H9 (cell line): ENCODE data around the gene MOV10L1. TPM values are rescaled to one million over a fixed set of nuclear protein-coding genes. Genes with fewer than 3 reads are reported as not detected.

ENCODE experiments used
- DNase-seq: peaks from one replicate; pipeline ENCODE4 v3.0.0-alpha.2; 2017
- H2AFZ ChIP-seq: one replicate; pipeline ENCODE4 v1.6.1; 2013; ENCODE audit warnings: mild to moderate bottlenecking, low read length, control low read depth, moderate library complexity
- H2AK5ac ChIP-seq: 2 replicates; pipeline ENCODE4 v1.6.1; 2013; ENCODE audit warnings: low read length, control low read depth, mixed read lengths; ENCODE audit not compliant: insufficient read length
- H2BK120ac ChIP-seq: one replicate; pipeline ENCODE4 v1.6.1; 2013; ENCODE audit warnings: low read depth, mild to moderate bottlenecking, low read length, control low read depth, inconsistent platforms; ENCODE audit not compliant: poor library complexity, severe bottlenecking
- H2BK12ac ChIP-seq: 2 replicates; pipeline ENCODE4 v1.6.1; 2013; ENCODE audit warnings: low read length, control low read depth, mixed read lengths, low read depth; ENCODE audit not compliant: insufficient read length
- H2BK15ac ChIP-seq: 2 replicates; pipeline ENCODE4 v1.6.1; 2013; ENCODE audit warnings: low read depth, low read length, control low read depth
- H2BK20ac ChIP-seq: one replicate; pipeline ENCODE4 v1.6.1; 2013; ENCODE audit warnings: low read depth, mild to moderate bottlenecking, low read length, control low read depth, inconsistent platforms; ENCODE audit not compliant: poor library complexity, severe bottlenecking
- H2BK5ac ChIP-seq: 2 replicates; pipeline ENCODE4 v1.6.1; 2013; ENCODE audit warnings: low read length, control low read depth, mixed read lengths; ENCODE audit not compliant: insufficient read length
- H3K14ac ChIP-seq: 2 replicates; pipeline ENCODE4 v1.6.1; 2013; ENCODE audit warnings: low read length, control low read depth; ENCODE audit not compliant: insufficient read depth
- H3K18ac ChIP-seq: 2 replicates; pipeline ENCODE4 v1.6.1; 2013; ENCODE audit warnings: low read depth, mild to moderate bottlenecking, mixed read lengths, low read length, control low read depth; ENCODE audit not compliant: insufficient read length
- H3K23ac ChIP-seq: 2 replicates; pipeline ENCODE4 v1.6.1; 2013; ENCODE audit warnings: low read length, control low read depth, mixed read lengths, low read depth; ENCODE audit not compliant: insufficient read length
- H3K23me2 ChIP-seq: 2 replicates; pipeline ENCODE4 v1.6.1; 2013; ENCODE audit warnings: low read depth, mild to moderate bottlenecking, mixed read lengths, low read length, control low read depth; ENCODE audit not compliant: insufficient read length, poor library complexity, severe bottlenecking
- H3K27ac ChIP-seq: 2 replicates; pipeline ENCODE4 v1.5.1; 2013; ENCODE audit warnings: low read length, control low read depth, mixed read lengths, low read depth; ENCODE audit not compliant: insufficient read length
- H3K27me3 ChIP-seq: 2 replicates; pipeline ENCODE4 v1.6.1; 2013; ENCODE audit warnings: low read length, control low read depth, inconsistent platforms; ENCODE audit not compliant: insufficient read depth
- H3K4ac ChIP-seq: 2 replicates; pipeline ENCODE4 v1.6.1; 2013; ENCODE audit warnings: low read depth, mild to moderate bottlenecking, control low read depth, inconsistent platforms, low read length, moderate library complexity
- H3K4me1 ChIP-seq: 2 replicates; pipeline ENCODE4 v1.6.1; 2013; ENCODE audit warnings: low read length, control low read depth, inconsistent platforms; ENCODE audit not compliant: insufficient read depth
- H3K4me2 ChIP-seq: 2 replicates; pipeline ENCODE4 v1.6.1; 2013; ENCODE audit warnings: low read length, control low read depth, mixed read lengths; ENCODE audit not compliant: insufficient read length, insufficient read depth
- H3K56ac ChIP-seq: 2 replicates; pipeline ENCODE4 v1.6.1; 2013; ENCODE audit warnings: low read depth, mild to moderate bottlenecking, mixed read lengths, low read length, control low read depth; ENCODE audit not compliant: insufficient read length
- H3K79me1 ChIP-seq: 2 replicates; pipeline ENCODE4 v1.6.1; 2013; ENCODE audit warnings: low read depth, mild to moderate bottlenecking, moderate library complexity, low read length, control low read depth, inconsistent platforms; ENCODE audit not compliant: insufficient read depth, poor library complexity, severe bottlenecking
- H3K79me2 ChIP-seq: 2 replicates; pipeline ENCODE4 v1.6.1; 2013; ENCODE audit warnings: low read length, control low read depth, inconsistent platforms; ENCODE audit not compliant: insufficient read depth
- H3K9ac ChIP-seq: 2 replicates; pipeline ENCODE4 v1.6.1; 2013; ENCODE audit warnings: low read length, control low read depth, mixed read lengths; ENCODE audit not compliant: insufficient read length; ENCODE audit errors: extremely low read depth
- H3K9me3 ChIP-seq: one replicate; pipeline ENCODE4 v1.6.1; 2013; ENCODE audit warnings: low read depth, low read length, inconsistent platforms; ENCODE audit not compliant: control insufficient read depth
- H3T11ph ChIP-seq: one replicate; pipeline ENCODE4 v1.6.1; 2013; ENCODE audit warnings: mild to moderate bottlenecking, low read length, control low read depth, inconsistent platforms
- H4K20me1 ChIP-seq: one replicate; pipeline ENCODE4 v1.6.1; 2013; ENCODE audit not compliant: control insufficient read depth, insufficient read length, insufficient read depth
- H4K5ac ChIP-seq: 2 replicates; pipeline ENCODE4 v1.6.1; 2013; ENCODE audit warnings: low read depth, mild to moderate bottlenecking, mixed read lengths, low read length, control low read depth; ENCODE audit not compliant: insufficient read length
- H4K8ac ChIP-seq: replicated peaks from 2 replicates; pipeline ENCODE4 v1.6.1; 2013; ENCODE audit warnings: low read length, control low read depth, mixed read lengths, low read depth; ENCODE audit not compliant: insufficient read length
- H4K91ac ChIP-seq: 2 replicates; pipeline ENCODE4 v1.6.1; 2013; ENCODE audit warnings: low read depth, mild to moderate bottlenecking, moderate library complexity, mixed read lengths, low read length, control low read depth; ENCODE audit not compliant: insufficient read length
- H3K27ac Mint-ChIP-seq, 3 experiments: 2 replicates in 2 of 3; 3 replicates in 1 of 3; pipeline ENCODE4 v1.8.0; 2020 to 2021; ENCODE audit warnings: mixed read lengths in 3 of 3, mild to moderate bottlenecking in 1 of 3, moderate library complexity in 1 of 3
- H3K27me3 Mint-ChIP-seq: 2 replicates; pipeline ENCODE4 v1.8.0; 2021; ENCODE audit warnings: low read depth, mild to moderate bottlenecking, moderate library complexity, mixed read lengths
- H3K36me3 Mint-ChIP-seq, 3 experiments: 2 replicates in 2 of 3; 3 replicates in 1 of 3; pipeline ENCODE4 v1.8.0; 2020 to 2021; ENCODE audit warnings: low read depth in 3 of 3, mixed read lengths in 3 of 3; ENCODE audit not compliant: insufficient read depth in 1 of 3
- H3K4me1 Mint-ChIP-seq, 2 experiments: 2 replicates each; pipeline ENCODE4 v1.8.0; 2020; ENCODE audit warnings: mixed read lengths in 2 of 2
- H3K4me3 Mint-ChIP-seq, 2 experiments: 2 replicates in 1 of 2; 3 replicates in 1 of 2; pipeline ENCODE4 v1.8.0; 2020 to 2021; ENCODE audit warnings: mild to moderate bottlenecking in 2 of 2, mixed read lengths in 2 of 2, moderate library complexity in 1 of 2
- H3K9me3 Mint-ChIP-seq, 2 experiments: 2 replicates in 1 of 2; 3 replicates in 1 of 2; pipeline ENCODE4 v1.8.0; 2020; ENCODE audit warnings: mild to moderate bottlenecking in 2 of 2, mixed read lengths in 2 of 2, moderate library complexity in 1 of 2
- CTCF ChIP-seq: fragments of 200-600 bp; sonication (generic); conservative IDR thresholded peaks from 3 replicates; pipeline ENCODE4 v1.8.0; 2021; ENCODE audit warnings: antibody characterized with exemption, mild to moderate bottlenecking
- WGBS: extraction: QIAGEN DNeasy Blood & Tissue Kit; methylation state at CpG from one replicate; pipeline ENCODE4 v1.1.7; 2013; ENCODE audit warnings: missing lambda C conversion rate, low lambda C conversion rate, mixed read lengths; ENCODE audit not compliant: insufficient read length; ENCODE audit errors: extremely low coverage; 5-methylcytosine and 5-hydroxymethylcytosine counted together
- total RNA-seq: library from RNA; stranded (reverse); gene quantifications from 2 replicates; pipeline ENCODE4 v1.2.1, GENCODE V29; 2021

MOV10L1 gene
- total RNA-seq, 1 experiment from 2014 or later, result not detected

- peaks cover 27 to 64% (median 62%) of the 10 kb centered on the region in 3 experiments; a peak in 6 of 7 replicates for H3K36me3 Mint-ChIP-seq
- no peak overlapping the region; a peak in 1 of 7 replicates for H3K27ac Mint-ChIP-seq
- Histone ChIP-seq H2BK5ac (no peak overlapping the region), H3K23ac (no peak overlapping the region), H2AK5ac (no peak overlapping the region), H2AFZ (no peak overlapping the region), H2BK20ac (no peak overlapping the region), H3K9ac (no peak overlapping the region), H3K56ac (no peak overlapping the region), H3T11ph (no peak overlapping the region), H3K79me1 (no peaks in the 10 kb centered on the region), H2BK15ac (no peak overlapping the region), H3K79me2 (no peaks in the 10 kb centered on the region; the same call in 1 of the 2 replicates), H3K18ac (no peak overlapping the region), H4K8ac (no peak overlapping the region), H3K4ac (no peak overlapping the region), H3K23me2 (no peaks in the 10 kb centered on the region), H2BK12ac (no peak overlapping the region), H3K14ac (no peak overlapping the region), H4K20me1 (no peaks in the 10 kb centered on the region), H2BK120ac (no peak overlapping the region), H3K9me3 (no peaks in the 10 kb centered on the region), H3K4me2 (no peak overlapping the region), H4K5ac (no peak overlapping the region), H3K4me1 (no peaks in the 10 kb centered on the region), H3K27ac (no peak overlapping the region), H4K91ac (no peak overlapping the region), H3K27me3 (no peaks in the 10 kb centered on the region)
- no CpG with 5 or more reads among the region's 22 CpGs for WGBS
- TF ChIP-seq CTCF, result no peak
- peaks cover 2 to 6% of the 10 kb centered on the region in 2 experiments; a peak in 2 of 4 replicates for H3K4me1 Mint-ChIP-seq
- no peak for DNase-seq
- H3K9me3 Mint-ChIP-seq, result peaks cover 0 to 7% of the 10 kb centered on the region in 2 experiments; a peak in 1 of 5 replicates
- no peaks in the 10 kb centered on the region for H3K27me3 Mint-ChIP-seq
- no peak overlapping the region for H3K4me3 Mint-ChIP-seq
These were observed 118.7 kb downstream of the MOV10L1 start for GRCh38 chr22:50208430-50208938.
